ENCODE measurements around the gene OR2A1.
"Not testable (repeated sequence)": the region's sequence is repeated elsewhere in the genome, so short reads cannot be mapped to it uniquely, and the experiment has no call there.

OR2A1 gene

GRCh38 chr7:144367250-144367649, 55.0 kb downstream of the OR2A1 start:
- not testable (repeated sequence) for H2AK5ac ChIP-seq (ENCODE audit: low read depth, low read length); H2BK15ac ChIP-seq (ENCODE audit: low read length); H3K79me1 ChIP-seq (ENCODE audit: low read depth, low read length); DNase-seq (ENCODE audit: low spot score); H2BK5ac ChIP-seq (ENCODE audit: low read length); H3K4me2 ChIP-seq (ENCODE audit: insufficient read depth, low read length, poor library complexity, severe bottlenecking); H3K4ac ChIP-seq (ENCODE audit: low read length); H3K27me3 ChIP-seq (ENCODE audit: control insufficient read depth in 3 of 3, insufficient read depth in 3 of 3, low read depth in 1 of 3, low read length in 3 of 3); H3K14ac ChIP-seq (ENCODE audit: low read length); H3K4me1 ChIP-seq (ENCODE audit: control insufficient read depth in 2 of 2, insufficient read depth in 1 of 2, low read depth in 1 of 2, low read length in 2 of 2); H3K23ac ChIP-seq (ENCODE audit: low read depth, low read length, poor library complexity); H3K9ac ChIP-seq (ENCODE audit: low read depth, low read length, poor library complexity); H3K18ac ChIP-seq (ENCODE audit: low read length); H3K4me3 ChIP-seq (ENCODE audit: low read length in 2 of 2); H3K36me3 ChIP-seq (replicated peaks in 1 of 2; ENCODE audit: control insufficient read depth in 2 of 2, insufficient read depth in 2 of 2, low read length in 2 of 2); H3K27ac ChIP-seq (replicated peaks; ENCODE audit: low read length); H2AFZ ChIP-seq (ENCODE audit: low read length); H3K9me3 ChIP-seq (replicated peaks in 1 of 2; ENCODE audit: control insufficient read depth in 2 of 2, insufficient read depth in 1 of 2, low read depth in 1 of 2, low read length in 2 of 2); H4K91ac ChIP-seq (ENCODE audit: low read depth, low read length, poor library complexity); H4K8ac ChIP-seq (ENCODE audit: low read depth, low read length); H2BK12ac ChIP-seq (ENCODE audit: low read length); H2BK120ac ChIP-seq (ENCODE audit: low read depth, low read length)
- no CpG with 5 or more reads among the region's 9 CpGs for WGBS, 2 donors (ENCODE audit: extremely low coverage in 2 of 2, insufficient read length in 2 of 2, insufficient replicate concordance in 1 of 2)

DNA sequence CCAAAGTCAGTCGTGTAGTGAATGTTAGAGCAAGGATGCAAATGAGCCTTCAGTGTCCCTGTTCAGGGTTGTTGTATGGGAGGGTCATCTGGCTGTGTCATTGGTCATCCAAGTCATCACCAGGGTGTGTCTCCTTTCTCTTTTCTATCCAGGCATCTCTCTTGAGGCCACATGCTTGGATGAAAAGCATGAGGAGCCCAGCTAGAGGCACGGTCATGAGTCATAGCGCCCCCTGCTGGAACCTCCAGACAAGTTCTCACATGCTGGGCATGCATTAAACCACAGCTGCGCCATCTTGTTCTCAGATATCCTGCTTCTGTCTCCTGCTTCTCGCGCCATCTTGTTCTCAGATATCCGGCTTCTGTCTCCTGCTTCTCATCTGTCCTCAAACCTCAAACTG, 57.0 kb downstream of the OR2A1 start:
- no CpG with 5 or more reads among the region's 7 CpGs for WGBS, 2 donors (ENCODE audit: extremely low coverage in 2 of 2, insufficient read length in 2 of 2, insufficient replicate concordance in 1 of 2)
- not testable (repeated sequence) for H2BK12ac ChIP-seq (ENCODE audit: low read length)

More for the DNA sequence above, 57.0 kb downstream of the OR2A1 start:
- H3K27me3 ChIP-seq (ENCODE audit: control insufficient read depth in 3 of 3, insufficient read depth in 3 of 3, low read depth in 1 of 3, low read length in 3 of 3); H2BK15ac ChIP-seq (ENCODE audit: low read length); H3K79me1 ChIP-seq (ENCODE audit: low read depth, low read length); H3K9ac ChIP-seq (ENCODE audit: low read depth, low read length, poor library complexity); H3K4ac ChIP-seq (ENCODE audit: low read length); H3K9me3 ChIP-seq (replicated peaks in 1 of 2; ENCODE audit: control insufficient read depth in 2 of 2, insufficient read depth in 1 of 2, low read depth in 1 of 2, low read length in 2 of 2); H4K91ac ChIP-seq (ENCODE audit: low read depth, low read length, poor library complexity); DNase-seq (ENCODE audit: low spot score); H2AK5ac ChIP-seq (ENCODE audit: low read depth, low read length); H4K8ac ChIP-seq (ENCODE audit: low read depth, low read length); H3K18ac ChIP-seq (ENCODE audit: low read length); H3K4me2 ChIP-seq (ENCODE audit: insufficient read depth, low read length, poor library complexity, severe bottlenecking); H2BK5ac ChIP-seq (ENCODE audit: low read length); H3K4me3 ChIP-seq (ENCODE audit: low read length in 2 of 2); H3K4me1 ChIP-seq (ENCODE audit: control insufficient read depth in 2 of 2, insufficient read depth in 1 of 2, low read depth in 1 of 2, low read length in 2 of 2); H3K36me3 ChIP-seq (replicated peaks in 1 of 2; ENCODE audit: control insufficient read depth in 2 of 2, insufficient read depth in 2 of 2, low read length in 2 of 2); H2BK120ac ChIP-seq (ENCODE audit: low read depth, low read length); H3K27ac ChIP-seq (replicated peaks; ENCODE audit: low read length); H2AFZ ChIP-seq (ENCODE audit: low read length); H3K14ac ChIP-seq (ENCODE audit: low read length); H3K23ac ChIP-seq (ENCODE audit: low read depth, low read length, poor library complexity): not testable (repeated sequence)
